ENCODE measurements around the gene SSNA1.
"Not testable (repeated sequence)": the region's sequence is repeated elsewhere in the genome, so short reads cannot be mapped to it uniquely, and the experiment has no call there.

SSNA1 gene

GRCh38 chr9:137234055-137234697, 45.7 kb downstream of the SSNA1 start:
- DNase-seq, result no peak

GRCh38 chr9:137234758-137235423, 46.4 kb downstream of the SSNA1 start:
- DNase-seq, result no peak

DNA sequence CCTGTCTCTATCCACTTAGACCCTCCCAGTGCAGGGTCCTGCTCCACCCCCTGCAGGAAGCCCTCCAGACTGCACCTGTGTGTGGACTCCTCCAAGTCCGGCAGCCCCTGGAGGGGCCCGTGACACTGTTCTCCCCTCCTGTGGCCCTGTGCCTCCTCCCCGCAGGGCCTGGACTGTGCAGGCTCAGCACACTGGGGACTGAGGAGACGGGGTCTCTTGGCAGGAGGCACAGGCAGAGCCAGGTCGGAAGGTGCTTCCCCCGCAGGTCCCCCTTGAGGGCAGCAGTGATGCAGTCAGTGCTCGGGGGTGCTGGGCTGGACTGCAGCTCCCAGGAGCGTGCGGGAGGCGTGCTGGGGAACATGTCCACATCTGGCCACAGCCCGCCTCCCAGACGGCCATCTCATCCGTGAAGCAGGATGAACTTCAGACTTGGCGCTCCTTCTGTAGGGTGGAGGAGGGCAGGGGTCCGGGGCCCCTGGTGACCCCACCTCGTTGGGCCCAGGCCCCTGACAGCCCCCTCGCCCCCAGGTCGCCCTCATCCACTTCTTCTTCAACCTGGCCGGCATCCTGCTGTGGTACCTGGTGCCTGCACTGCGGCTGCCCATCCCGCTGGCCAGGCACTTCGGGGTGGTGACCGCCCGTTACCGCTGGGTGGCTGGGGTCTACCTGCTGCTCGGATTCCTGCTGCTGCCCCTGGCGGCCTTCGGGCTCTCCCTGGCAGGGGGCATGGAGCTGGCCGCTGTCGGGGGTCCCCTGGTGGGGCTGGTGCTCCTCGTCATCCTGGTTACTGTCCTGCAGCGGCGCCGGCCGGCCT, 47.2 kb downstream of the SSNA1 start:
- DNase-seq, result no peak

DNA sequence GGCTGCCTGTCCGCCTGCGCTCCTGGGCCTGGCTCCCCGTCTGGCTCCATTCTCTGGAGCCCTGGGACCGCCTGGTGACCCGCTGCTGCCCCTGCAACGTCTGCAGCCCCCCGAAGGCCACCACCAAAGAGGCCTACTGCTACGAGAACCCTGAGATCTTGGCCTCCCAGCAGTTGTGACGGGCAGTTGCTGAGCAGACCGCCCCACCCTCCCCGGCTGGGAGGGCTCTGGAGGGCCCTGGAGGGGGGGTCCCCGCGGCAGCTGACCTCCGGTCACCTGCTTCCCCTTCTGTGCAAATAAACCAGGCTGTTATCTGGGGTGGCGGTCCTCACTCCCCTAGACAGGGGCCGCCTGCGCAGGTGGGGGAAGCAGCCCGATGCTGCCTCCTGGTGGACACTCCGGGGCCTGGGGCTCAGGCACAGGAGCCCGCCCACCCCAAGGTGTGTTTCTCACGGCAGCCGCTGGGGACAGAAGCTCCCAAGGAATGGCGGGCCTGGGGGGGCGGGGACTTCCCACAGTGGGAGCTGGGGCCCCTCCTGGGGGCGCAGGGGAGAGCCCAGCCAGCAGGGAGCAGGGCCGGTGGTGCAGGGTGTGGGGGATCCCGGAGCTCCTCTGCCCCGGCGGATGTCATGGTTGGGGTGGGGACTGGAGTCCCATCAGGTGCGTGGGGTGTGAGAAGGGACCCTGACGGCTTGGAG, 47.9 kb downstream of the SSNA1 start:
- peak; percentile 52 for DNase-seq

DNA sequence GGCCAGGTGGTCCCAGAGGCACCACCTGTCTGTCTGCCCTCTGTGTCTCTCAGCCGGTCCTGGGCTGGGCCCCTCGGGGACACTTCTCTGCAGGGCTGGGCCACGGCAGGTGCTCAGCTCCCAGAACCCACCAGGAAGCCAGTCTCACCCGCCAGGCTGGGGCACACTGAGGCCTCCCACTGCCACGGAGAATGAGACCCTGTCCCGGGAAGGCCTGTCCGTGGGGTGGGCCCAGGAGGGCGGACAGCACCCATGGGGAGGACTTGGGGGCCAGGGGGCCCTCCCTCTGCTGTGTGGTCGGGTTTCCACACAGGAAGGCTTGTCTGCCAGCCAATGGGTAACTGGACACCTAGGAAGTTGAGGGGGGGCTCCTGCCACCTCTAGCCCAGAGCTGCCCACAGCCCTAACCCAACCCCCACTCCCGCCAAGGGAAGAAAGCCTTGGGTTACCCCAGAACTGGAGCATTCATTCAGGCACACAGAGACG, 48.5 kb downstream of the SSNA1 start:
- DNase-seq, result peak; percentile 26

DNA sequence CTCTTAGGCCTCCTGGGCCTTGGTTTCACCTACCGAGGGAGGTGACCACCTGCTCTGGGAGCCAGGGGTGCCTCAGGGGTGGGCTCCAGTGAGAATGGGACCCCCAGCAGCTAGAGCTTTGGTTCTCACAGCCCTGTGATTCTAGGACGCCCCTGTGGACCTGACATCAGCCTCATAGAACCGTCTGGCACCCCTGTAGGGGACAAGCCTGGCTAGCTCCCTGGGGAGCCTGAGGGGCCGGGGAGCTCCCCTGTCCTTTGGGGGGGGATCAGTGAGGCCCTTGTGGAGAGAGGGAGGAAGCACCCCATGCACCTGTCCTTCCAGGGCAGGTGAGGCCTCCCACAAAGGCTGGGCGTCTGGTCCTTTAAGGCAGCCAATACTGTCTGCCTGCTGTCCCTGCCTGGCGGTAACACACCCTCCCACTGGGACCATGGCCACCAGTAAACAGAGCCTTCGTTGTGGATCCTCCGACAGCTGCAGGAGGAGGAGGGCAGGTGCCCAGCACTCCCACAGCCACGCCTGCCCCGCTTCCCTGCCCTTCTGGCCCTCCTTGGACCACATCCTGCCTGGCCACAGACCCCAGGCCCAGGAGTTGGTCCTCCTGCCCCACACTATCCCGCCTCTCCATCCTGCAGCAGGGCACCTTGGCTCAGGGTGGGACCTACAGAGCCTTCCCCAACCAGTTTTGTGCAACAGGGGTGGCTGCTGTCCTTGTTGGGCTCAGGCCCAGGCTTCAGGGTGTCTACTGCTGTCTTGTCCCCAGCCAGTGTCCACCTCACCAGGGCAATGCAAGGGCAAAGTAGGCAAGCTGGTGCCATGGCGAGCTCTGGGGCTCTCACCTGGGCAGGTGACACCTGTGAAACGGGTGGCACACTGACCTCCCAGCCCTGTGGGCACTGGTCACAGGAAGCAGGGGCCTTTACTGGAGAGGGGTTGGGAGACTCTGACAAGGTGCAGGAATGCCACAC, 49.6 kb downstream of the SSNA1 start:
- peak; percentile 38 for DNase-seq

- DNase-seq, result not testable (repeated sequence)
These were observed 51.2 kb downstream of the SSNA1 start for GRCh38 chr9:137239541-137240200.
